PC-3 (cell line): Measurements from ENCODE around the gene GPR42.
"Not testable (repeated sequence)": the region's sequence is repeated elsewhere in the genome, so short reads cannot be mapped to it uniquely, and the experiment has no call there.

Source experiments
- EZH2phosphoT487 ChIP-seq: fragments of 300-600 bp; sonication (generic); IDR thresholded peaks from 2 replicates; pipeline ENCODE4 v1.6.1; 2018; ENCODE audit warnings: mild to moderate bottlenecking, antibody characterized with exemption, low read length, borderline replicate concordance
- TF ChIP-seq, protein P1 (sequence below): fragments of 300-600 bp; sonication (generic); conservative IDR thresholded peaks from 2 replicates; pipeline ENCODE4 v1.5.1; 2017; ENCODE audit warnings: antibody characterized with exemption, low read depth, mild to moderate bottlenecking, low read length

DNA sequence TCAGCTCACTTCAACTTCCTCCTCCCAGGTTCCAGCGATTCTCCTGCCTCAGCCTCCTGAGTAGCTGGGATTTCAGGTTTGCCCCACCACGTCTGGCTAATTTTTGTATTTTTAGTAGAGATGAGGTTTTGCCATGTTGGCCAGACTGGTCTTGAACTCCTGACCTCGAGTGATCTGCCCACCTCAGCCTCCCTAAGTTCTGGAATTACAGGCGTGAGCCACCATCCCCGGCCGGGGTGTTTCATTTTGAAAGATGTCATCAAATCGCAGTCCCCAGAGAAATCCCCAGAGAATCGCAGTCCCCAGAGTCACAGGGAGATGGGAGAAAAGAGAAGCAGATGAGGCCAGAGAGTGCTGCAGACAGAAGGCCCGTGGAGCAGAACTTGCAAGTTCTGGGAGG lies 30.5 kb downstream of the GPR42 start:
- TF ChIP-seq, protein P1, sequence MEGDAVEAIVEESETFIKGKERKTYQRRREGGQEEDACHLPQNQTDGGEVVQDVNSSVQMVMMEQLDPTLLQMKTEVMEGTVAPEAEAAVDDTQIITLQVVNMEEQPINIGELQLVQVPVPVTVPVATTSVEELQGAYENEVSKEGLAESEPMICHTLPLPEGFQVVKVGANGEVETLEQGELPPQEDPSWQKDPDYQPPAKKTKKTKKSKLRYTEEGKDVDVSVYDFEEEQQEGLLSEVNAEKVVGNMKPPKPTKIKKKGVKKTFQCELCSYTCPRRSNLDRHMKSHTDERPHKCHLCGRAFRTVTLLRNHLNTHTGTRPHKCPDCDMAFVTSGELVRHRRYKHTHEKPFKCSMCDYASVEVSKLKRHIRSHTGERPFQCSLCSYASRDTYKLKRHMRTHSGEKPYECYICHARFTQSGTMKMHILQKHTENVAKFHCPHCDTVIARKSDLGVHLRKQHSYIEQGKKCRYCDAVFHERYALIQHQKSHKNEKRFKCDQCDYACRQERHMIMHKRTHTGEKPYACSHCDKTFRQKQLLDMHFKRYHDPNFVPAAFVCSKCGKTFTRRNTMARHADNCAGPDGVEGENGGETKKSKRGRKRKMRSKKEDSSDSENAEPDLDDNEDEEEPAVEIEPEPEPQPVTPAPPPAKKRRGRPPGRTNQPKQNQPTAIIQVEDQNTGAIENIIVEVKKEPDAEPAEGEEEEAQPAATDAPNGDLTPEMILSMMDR, result not testable (repeated sequence)
- not testable (repeated sequence) for TF ChIP-seq EZH2phosphoT487
